GM21737 (cell line): ENCODE data around the gene PKLR.
A peak's percentile ranks its signal among the peaks of the same experiment; 100 is the strongest.
"Not testable (repeated sequence)": the region's sequence is repeated elsewhere in the genome, so short reads cannot be mapped to it uniquely, and the experiment has no call there.

Experiments
- ATAC-seq: cut with Tn5 transposase; IDR thresholded peaks from one replicate; pipeline ENCODE4 v1.9.1; 2021; ENCODE audit warnings: mild to moderate bottlenecking, moderate library complexity; ENCODE audit not compliant: unreplicated experiment

PKLR gene

DNA sequence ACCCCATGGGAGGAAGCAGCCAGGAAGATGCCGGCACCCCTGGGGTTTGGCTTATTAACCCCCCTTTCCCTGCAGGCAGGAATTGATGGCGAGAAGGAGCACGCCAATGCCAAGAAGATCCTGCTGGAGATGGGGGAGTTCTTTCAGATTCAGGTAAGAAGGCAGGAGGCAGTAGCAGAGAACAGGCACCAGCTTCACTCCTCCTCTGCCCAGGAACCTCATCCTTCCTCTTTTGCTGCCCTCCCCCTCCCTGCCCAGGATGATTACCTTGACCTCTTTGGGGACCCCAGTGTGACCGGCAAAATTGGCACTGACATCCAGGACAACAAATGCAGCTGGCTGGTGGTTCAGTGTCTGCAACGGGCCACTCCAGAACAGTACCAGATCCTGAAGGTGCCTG lies 18.3 kb upstream of the PKLR start:
- ATAC-seq: no peak

DNA sequence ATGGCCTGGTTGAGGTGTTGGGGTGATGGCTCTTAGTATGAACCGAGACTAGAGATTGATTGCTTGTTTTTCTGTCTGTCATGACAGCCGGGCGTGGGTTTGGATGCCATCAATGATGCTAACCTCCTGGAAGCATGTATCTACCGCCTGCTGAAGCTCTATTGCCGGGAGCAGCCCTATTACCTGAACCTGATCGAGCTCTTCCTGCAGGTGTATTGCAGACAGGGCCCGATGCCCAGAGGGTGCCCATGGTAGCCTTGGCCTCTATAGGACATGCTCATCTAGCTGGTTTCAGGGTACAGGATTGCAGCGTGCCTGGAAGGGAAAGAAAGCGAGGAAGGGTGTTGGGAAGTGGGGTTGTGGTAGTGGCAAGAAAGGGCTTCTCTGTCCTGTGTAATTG lies 16.8 kb upstream of the PKLR start:
- no peak for ATAC-seq

DNA sequence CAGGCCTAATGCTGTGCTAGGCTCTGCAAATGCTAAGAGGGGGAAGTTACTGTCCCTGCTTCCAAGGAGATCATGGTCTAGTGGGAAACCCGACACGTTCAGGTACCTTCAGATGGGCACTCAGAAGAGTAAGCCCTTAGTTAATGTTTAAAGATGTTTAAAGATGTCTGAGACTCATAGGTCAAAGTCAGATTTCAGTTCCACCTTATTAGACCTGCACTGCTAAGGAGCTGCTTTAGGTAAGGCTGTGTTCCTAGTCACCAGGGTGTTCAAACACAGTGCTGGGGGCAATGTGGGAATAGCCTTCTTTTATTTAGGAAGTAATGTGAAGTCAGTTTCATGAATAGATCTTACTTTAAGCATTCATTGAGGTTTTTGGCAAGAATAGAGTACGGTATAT lies 15.7 kb upstream of the PKLR start:
- no peak for ATAC-seq

DNA sequence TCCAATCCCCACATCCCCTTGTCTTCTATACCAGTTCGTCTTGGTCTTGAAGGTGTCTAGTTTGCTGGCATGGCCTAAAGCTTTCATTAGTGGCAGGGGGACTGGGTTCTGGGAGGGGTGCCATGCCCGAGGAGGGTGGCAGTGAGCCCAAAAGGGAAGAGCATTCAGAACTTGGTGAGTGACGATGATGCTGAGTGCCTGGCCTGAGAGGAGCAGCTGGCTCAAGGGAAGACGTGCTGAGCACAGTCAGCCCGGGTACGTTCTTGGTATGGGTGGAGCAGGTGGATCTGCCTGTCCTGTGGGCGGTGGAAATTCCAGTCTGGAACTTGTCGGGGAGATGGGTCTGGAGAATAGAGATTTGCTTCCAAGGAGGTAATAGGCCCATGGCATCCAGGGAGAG lies 12.0 kb upstream of the PKLR start:
- no peak for ATAC-seq

DNA sequence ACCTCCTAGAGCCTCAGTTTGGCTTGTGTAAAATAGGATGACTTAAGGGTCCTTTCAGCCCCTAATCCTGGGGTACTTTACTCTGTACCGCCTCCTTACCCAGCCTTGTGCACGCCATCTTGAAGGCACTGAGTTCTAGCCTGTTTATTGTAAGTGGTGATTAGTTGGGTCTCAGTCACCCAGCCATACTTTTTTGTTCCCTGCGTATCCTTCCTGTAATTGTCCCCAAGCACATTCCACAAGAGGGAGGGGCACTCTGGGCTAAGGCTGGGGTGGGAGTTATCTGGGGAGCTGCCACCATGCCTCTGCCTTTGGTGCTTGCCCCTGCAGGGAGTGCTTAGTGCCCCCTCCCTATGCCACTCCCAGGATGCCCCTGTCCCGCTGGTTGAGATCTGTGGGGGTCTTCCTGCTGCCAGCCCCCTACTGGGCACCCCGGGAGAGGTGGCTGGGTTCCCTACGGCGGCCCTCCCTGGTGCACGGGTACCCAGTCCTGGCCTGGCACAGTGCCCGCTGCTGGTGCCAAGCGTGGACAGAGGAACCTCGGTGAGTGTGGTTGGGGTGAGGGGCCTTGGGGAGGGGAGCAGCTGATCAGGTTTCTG lies 8.3 kb upstream of the PKLR start:
- ATAC-seq: no peak

DNA sequence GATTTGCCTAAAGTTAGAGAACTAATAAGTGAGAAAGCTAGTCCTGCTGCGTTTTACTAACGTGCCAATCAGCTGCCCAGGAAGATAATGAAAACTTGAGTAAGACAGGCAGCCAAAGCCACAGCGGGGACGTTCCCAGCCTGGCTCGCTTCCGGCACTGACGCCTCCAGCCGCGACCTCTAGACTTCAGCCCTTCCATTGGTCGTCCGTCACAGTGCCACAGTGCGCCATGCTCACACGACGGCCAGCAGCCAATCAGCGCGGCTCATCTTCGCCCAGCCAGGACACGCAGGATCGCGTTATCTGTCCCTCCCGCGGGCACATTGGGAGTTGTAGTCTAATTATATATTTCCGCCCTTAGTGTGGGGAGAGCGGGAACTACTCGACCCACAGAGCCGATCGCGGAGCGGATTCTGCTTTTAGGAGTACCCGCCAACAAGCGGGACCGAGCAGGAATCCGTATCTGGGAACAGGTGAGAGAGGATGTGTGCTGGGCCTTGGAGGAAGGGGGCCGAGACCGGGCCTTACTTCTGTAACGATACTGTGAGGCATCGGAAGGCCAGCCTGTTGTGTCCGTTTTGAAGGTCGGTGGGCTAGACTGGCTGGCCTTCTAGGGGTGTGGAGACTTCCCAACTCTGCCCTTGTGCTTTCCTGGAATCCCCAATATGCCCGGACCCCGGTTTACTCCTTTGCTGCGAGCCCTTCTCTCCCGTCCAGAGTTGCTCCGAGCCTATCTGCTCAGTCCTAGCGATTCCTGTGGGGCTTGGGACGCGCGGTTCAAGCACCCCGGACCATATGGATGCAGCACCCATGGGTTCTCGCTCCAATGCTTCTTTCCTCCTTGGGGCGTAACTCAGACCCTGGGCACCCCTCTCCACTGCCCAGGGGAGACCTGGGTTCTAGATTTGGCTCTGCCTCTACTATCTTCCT lies 7.5 kb upstream of the PKLR start, which contains the start of gene FDPS:
FDPS (plus strand) TSS at position 374 of the 930 bp plus-strand sequence. CDS start 924 bp downstream, outside the sequence.
- peak; percentile 89 for ATAC-seq

DNA sequence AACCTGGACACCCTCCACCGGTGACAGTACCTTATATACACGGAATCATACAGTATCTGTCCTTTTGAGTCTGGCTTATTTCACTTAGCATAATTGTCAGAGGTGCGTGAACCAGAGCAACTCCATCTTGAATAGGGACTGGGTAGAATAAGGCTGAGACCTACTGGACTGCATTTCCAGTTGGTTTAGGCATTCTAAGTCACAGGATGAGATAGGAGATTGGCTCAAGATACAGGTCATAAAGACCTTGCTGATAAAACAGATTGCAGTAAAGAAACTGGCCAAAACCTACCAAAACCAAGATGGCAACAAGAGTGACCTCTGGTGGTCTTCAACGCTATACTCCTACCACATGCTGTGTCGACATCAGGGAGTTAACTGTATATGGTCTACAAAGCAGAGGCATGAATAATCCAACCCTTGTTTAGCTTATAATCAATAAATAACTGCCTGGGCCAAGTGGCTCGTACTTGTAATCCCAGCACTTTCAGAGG lies 6.1 kb upstream of the PKLR start:
- no peak for ATAC-seq

DNA sequence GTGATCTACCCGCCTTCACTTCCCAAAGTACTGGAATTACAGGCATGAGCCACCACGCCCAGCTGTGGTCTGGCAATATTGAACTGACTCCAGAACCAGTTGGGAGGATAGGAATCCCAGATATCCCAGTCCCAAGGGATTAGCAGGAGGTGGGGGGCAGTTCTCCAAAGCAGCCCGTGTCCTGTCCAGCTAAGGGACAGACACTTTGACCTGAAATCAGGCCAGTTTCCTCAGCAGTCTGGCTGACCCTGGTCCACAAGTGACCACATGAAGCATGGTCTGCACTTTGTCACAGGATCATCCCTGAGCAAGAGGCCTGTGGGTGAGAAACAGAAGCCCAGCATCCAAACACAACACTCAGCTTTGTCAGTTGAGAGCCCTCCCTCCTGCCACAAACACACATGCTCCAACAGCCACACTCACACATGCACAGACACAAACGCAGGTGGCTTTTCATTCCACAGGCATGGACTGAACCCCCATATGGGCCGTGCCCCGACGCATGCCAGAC lies 4.7 kb upstream of the PKLR start:
- no peak for ATAC-seq

DNA sequence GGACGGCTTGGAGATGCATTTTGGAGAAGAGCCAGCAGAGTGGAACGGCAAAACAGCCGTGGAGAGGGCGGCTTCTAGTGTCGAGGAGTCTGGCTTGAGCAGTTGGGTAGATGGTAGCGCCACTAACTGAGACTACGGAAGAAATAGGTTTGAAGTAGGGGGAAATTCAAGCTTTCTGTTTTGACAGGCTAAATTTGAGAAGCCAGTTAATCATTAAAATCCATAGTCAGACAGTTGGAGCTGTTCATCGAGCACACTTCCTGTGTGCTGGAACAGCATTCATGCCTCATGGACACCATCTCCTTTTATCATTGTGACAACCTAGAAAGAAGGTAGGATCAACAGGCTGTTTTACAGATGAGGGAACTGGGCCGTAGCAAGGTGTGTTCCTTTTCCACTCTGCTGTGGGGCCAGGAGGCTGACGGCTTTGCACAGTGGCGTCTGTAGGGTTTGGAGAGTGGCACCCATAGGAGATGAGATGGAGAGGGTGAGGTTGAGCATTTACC lies 3.4 kb upstream of the PKLR start:
- ATAC-seq: no peak

DNA sequence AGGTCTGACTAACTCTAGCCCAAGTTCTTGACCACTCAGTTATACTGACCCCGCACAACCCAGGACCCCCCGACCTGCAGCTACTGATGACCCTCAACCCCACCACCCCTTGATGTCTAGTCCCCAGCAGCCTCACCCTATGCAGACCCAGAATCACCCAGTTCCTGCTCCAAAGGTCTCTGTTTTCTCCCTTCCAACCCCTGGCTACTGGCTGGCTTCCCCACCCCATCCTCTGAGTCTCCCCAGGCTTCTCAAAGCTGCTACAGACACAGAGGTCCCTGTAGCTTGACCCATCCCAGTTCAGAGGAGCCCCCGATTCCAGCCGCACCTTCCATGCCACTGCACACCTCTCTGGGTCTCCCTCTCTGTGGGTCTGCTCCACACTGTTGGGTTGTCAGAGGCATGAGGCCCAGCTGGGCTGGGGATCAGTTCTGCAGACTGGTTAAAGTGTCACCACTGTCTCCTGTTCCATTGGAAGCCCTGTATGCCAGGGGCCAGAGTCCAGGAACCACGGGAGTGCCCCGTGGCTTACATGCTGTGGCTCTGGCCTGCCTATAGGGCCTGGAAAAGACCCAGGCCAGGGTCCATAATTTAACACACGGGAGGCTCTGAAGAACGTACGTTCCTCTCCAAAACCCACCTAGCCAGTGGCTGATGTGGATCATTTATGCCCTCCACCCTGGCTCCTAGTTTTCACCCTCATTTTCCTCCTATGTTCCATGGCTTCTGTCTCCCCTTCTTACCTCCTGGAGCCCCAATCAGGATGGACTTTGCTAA lies 497 bp downstream of the PKLR start:
- no peak for ATAC-seq

DNA sequence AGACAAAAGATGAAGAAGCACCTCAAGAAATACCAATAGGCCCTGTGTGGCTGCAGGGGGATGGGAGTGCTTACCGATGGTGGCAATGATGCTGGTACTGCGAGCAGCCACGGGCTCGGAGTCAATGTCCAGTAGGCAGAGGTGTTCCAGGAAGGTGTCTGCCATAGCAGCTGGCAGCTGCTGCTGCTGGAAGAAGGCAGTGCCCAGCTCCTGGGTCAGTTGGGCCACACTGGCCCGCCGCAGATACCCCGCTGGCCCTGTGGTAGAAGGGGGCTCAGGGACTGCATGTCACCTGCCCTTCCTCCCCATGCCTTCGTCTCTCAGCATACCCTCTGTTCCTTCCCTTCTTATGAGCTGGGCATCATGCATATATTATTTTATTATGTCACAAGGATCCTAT lies 1.2 kb downstream of the PKLR start:
- no peak for ATAC-seq

DNA sequence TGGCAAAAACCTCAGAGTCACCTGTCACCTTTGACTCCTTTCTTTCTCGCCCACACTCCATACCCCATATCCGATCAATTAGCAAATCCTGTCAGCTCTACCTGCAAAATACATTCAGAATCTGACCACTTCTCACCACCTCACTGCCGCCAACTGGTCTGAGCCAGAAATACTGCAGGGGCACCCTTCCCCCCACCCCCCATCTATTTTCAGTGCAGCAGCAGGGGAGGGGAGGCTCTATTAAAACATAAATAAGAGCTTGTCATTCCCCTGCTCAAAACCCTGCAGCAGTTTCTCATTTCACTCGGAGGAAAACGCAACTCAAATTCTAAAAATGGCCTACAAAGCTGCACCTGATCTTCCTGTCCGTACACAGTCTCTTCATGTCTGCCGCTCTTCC lies 3.9 kb downstream of the PKLR start:
- ATAC-seq: no peak

DNA sequence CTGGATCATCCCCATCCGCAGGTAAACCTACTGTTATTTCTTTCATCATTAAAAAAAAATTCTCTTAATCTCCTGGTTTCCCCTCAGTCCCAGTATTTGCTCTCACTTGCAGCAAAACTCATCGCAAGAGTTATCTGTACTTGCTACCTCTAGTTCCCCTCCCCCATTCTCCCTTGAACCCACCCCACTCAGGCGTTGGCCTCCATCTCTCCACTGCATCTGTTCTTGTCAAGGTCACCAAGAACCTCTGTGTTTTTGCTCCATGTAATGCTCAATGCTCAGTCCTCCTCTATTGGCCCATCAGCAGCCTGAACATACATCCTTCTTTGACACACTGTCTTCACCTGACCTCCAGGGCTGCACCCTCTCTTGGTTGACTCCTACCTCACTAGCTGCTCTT lies 4.6 kb downstream of the PKLR start:
- no peak for ATAC-seq

DNA sequence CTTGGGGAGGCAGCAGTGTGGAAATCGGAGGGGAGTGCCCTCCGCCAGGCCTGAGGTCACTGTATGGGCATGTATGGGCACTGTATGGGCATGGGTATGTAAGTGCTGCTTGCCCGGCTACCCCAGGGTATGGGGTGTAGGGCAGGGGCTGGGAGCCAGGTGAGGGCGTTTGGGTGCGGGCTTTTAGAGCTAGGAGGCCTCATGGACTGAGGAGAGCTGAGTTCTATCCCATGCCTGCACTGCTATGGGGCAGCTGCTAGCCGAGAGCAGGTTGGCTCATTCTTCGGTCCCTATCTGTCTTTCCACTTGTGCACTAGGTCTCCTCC lies 5.3 kb downstream of the PKLR start:
- ATAC-seq: no peak

DNA sequence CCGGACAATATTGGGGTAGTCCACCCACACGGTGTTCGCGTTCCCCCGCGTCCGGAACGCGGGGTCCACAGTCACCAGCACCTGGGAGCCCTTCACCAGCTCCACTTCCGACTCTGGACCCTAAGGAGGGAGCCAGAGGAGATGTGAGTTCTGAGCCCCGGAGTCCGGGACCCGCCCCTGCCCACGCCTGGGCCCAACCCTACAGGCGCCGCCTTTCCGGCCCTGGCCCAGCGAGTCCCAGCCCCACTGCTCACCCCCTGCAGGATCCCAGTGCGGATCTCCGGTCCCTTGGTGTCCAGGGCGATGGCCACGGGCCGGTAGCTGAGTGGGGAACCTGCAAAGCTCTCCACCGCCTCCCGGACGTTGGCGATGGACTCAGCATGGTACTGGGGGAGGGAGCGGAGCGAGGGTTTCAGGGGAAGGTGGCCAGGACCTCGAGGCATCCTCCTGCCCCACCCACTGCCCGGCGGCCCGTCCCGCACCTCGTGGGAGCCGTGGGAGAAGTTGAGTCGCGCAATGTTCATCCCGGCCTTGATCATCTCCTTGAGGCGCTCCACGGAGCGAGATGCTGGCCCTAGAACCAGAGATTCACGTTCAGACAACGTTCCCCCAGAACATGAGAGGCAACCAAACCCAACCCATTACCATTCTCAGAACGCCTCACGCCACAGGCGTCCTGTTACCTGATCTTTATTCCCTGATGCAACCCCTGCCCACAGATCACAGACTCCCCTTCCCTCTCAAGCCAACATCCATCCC lies 5.9 kb downstream of the PKLR start:
- no peak for ATAC-seq

DNA sequence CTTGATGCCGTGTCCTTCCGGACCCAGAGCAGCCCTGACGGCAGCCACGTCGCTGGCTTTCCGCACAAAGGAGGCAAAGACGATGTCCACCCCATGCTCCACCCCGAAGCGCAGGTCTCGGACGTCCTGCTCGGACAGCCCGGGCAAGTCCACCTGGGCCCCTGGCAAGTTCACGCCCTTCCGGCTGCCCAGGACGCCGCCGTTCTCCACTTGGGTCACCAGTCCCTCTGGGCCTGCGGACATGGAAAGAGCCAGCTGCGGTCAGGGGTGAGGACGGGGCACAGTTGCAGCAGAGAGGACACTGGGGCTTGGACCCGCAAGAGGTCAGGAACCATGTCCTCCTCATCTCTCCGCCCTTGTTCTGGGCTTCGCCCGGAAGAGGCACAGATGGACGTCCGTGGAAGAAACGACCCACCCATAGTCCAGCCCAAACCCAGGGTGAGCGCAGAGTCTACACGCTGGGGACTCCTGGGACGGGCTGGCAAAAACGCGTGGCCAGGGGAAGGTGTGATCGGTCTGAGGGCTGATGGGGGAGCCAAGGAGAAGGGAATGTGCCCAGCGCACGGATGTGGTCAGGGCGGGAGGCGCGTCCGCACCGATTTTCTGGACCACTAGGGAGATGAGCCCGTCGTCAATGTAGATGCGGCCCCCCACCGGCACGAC lies 6.6 kb downstream of the PKLR start:
- no peak for ATAC-seq

DNA sequence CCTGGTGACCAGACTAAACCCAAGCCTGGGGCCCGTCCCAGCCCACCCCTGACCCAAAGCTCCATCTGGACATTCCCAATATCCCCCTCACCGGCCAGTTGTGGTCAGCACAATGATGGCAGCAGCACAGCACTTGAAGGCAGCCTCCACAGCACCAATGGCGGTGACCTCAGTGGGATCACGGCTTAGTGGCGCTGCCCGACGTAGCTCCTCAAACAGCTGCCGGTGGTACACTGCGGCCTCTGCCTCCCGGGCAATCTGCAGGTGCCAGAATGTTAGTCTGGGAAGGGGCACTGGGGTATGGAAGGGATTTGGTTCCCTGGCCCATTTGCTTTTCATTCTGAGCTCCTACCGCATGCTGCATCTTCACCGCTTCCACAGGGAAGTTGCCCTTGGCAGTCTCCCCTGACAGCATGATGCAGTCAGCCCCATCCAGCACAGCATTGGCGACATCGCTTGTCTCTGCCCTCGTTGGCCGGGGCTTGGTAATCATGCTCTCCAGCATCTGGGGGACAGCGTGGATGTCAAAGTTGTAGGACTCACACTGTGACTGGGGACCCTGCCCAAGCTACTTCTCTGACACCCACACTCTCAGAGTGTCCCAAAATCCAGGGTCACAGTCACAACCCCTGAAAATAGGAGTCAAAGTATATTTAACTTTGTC lies 8.0 kb downstream of the PKLR start:
- ATAC-seq: no peak

DNA sequence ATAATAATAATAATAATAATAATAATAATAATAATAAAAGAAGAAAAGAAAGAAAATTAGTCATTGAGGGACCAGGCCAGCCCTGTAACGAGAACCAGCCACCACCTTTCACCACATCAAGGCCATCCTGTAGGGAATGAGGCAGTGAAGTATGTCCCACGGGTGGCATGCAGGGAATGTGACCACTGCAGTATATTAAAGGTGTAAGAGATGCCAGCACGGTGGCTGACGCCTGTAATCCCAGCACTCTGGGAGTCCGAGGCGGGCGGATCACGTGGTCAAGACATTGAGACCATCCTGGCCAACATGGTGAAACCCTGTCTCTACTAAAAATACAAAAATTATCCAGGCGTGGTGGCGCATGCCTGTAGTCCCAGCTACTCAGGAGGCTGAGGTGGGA lies 10.2 kb downstream of the PKLR start:
- ATAC-seq: not testable (repeated sequence)

DNA sequence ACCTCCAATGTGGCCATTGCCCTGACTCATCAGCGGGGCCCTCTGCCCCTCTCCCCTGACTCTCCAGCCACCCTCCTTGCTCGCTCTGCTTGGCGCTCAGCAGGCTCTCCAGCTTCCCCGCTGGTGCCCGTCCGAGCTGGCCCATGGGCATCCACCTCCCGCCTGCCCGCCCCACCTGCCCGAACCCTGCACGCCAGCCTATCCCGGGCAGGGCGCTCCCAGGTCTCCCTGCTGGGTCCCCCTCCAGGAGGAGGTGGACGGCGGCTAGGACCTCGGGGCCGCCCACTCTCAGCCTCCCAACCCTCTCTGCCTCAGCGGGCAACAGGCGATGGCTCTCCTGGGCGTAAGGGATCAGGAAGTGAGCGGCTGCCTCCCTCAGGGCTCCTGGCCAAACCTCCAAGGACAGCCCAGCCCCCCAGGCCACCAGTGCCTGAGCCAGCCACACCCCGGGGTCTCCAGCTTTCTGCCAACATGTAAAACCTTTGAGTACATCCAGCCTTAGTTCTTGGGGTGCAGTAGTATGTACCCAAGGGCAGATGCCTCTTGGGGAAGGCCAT lies 13.2 kb downstream of the PKLR start:
- ATAC-seq: no peak
